K562 (cell line): ENCODE measurements around the gene RPRML. TPM values are rescaled to one million over a fixed set of nuclear protein-coding genes. Genes with fewer than 3 reads are reported as not detected.
A peak's percentile ranks its signal among the peaks of the same experiment; 100 is the strongest.

Source experiments
- DDX20 ChIP-seq: fragments of 450-650 bp; IDR thresholded peaks from 2 replicates; pipeline ENCODE4 v1.6.1; 2016; ENCODE audit warnings: missing genetic modification characterization, low read depth, mild to moderate bottlenecking, missing compliant biosample characterization, moderate library complexity
- ELF4 ChIP-seq: fragments of 450-650 bp; formaldehyde crosslinking; IDR thresholded peaks from 2 replicates; pipeline ENCODE4 v1.4.0; 2022; ENCODE audit warnings: missing genetic modification characterization
- FOXA3 ChIP-seq, 2 experiments: fragments of 450-650 bp in 1 of 2; sonication (generic) in 1 of 2; formaldehyde crosslinking; IDR thresholded peaks in 1 of 2; conservative IDR thresholded peaks in 1 of 2; 2 replicates each; pipeline versions ENCODE4 v1.4.0 to v1.8.0; 2020 to 2022; ENCODE audit warnings: mild to moderate bottlenecking in 2 of 2, missing genetic modification reagents in 1 of 2
- NELFE ChIP-seq: IDR thresholded peaks from 2 replicates; pipeline ENCODE4 v1.6.1; 2011; ENCODE audit warnings: mild to moderate bottlenecking; ENCODE audit not compliant: insufficient read depth, insufficient read length
- NR4A1 ChIP-seq, 2 experiments: fragments of 250-450 bp in 1 of 2; fragments of 450-650 bp in 1 of 2; sonication (Bioruptor Pico) in 1 of 2; IDR thresholded peaks; 2 replicates each; pipeline versions ENCODE4 v1.4.0 to v1.6.1; 2016 to 2020; ENCODE audit warnings: mild to moderate bottlenecking in 2 of 2, missing compliant biosample characterization in 1 of 2, missing genetic modification characterization in 1 of 2, moderate library complexity in 1 of 2
- OTX1 ChIP-seq: fragments of 450-650 bp; formaldehyde crosslinking; IDR thresholded peaks from 2 replicates; pipeline ENCODE4 v1.4.0; 2022; ENCODE audit warnings: mild to moderate bottlenecking
- PATZ1 ChIP-seq: fragments of 250-450 bp; sonication (Bioruptor Pico); IDR thresholded peaks from 2 replicates; pipeline ENCODE4 v1.5.0; 2020; ENCODE audit warnings: mild to moderate bottlenecking, borderline replicate concordance
- PHB2 ChIP-seq: fragments of 450-650 bp; IDR thresholded peaks from 2 replicates; pipeline ENCODE4 v1.6.1; 2017; ENCODE audit warnings: low read depth
- POLR2AphosphoS5 ChIP-seq: IDR thresholded peaks from 2 replicates; pipeline ENCODE4 v1.6.1; 2011; ENCODE audit warnings: mild to moderate bottlenecking, low read depth, low read length, moderate library complexity; ENCODE audit not compliant: control insufficient read depth, insufficient read depth
- POLR2B ChIP-seq: fragments of 450-650 bp; IDR thresholded peaks from 2 replicates; pipeline ENCODE4 v1.6.1; 2018; ENCODE audit warnings: low read depth; ENCODE audit not compliant: partially characterized antibody
- POLR2G ChIP-seq: fragments of 200-400 bp; formaldehyde crosslinking; IDR thresholded peaks from 2 replicates; pipeline ENCODE4 v1.6.1; 2017; ENCODE audit warnings: low read depth, mild to moderate bottlenecking, antibody characterized with exemption, low read length, moderate library complexity
- SIN3A ChIP-seq, 2 experiments: fragments of 150-350 bp in 1 of 2; IDR thresholded peaks; 2 replicates each; pipeline ENCODE4 v1.6.1; 2011 to 2016; ENCODE audit warnings: borderline replicate concordance in 2 of 2, low read depth in 2 of 2, low read length in 2 of 2, mild to moderate bottlenecking in 2 of 2, moderate library complexity in 2 of 2; ENCODE audit not compliant: control insufficient read depth in 1 of 2
- SRSF3 ChIP-seq: fragments of 200-400 bp; formaldehyde crosslinking; IDR thresholded peaks from 2 replicates; pipeline ENCODE4 v1.6.1; 2016; ENCODE audit warnings: mild to moderate bottlenecking, low read length, moderate library complexity; ENCODE audit not compliant: insufficient read depth
- USF2 ChIP-seq: sonication (generic); formaldehyde crosslinking; IDR thresholded peaks from 2 replicates; pipeline ENCODE4 v1.5.0; 2020; ENCODE audit warnings: missing genetic modification reagents
- ZNF274 ChIP-seq: IDR thresholded peaks from 2 replicates; pipeline ENCODE4 v1.6.1; 2011; ENCODE audit warnings: low read depth, mild to moderate bottlenecking, low read length, moderate library complexity, borderline replicate concordance
- ZNF436 ChIP-seq: fragments of 250-450, 450-650 bp; sonication (Bioruptor Pico); formaldehyde crosslinking; IDR thresholded peaks from 2 replicates; pipeline ENCODE4 v1.7.0; 2020; ENCODE audit warnings: mild to moderate bottlenecking
- polyA plus RNA-seq, 8 experiments: library from polyadenylated mRNA; depleted of rRNA in 4 of 8; stranded (reverse) in 5 of 8; unstranded in 3 of 8; fragments of >200 nt; fragmentation: Nextera tagmentation in 2 of 8; fragmentation: Illumina TruSeq in 1 of 8; extraction: Ambion mirVana in 2 of 8; extraction: Trizol in 1 of 8; gene quantifications; 2 replicates each; pipeline versions ENCODE4 v1.2.1 to v1.2.3, GENCODE V29; 2011 to 2014; ENCODE audit warnings: inconsistent platforms in 1 of 8, missing spikeins in 1 of 8
- total RNA-seq, 7 experiments: library from RNA; depleted of rRNA in 6 of 7; stranded (reverse); fragments of >200 nt in 6 of 7; fragmentation: Illumina TruSeq in 2 of 7; extraction: Trizol in 2 of 7; gene quantifications; 2 replicates each; pipeline versions ENCODE4 v1.2.1 to v1.2.3, GENCODE V29; 2011 to 2021; ENCODE audit warnings: low replicate concordance in 1 of 7

RPRML gene
- total and polyA plus RNA-seq, 9 of the 15 experiments (the other 6 are each of a cell fraction or from before 2014, with no cell fraction given): not detected

- no peak for TF ChIP-seq NR4A1 (CRISPR knock-in tag; IDR thresholded peaks at IDR 0.05)
- TF ChIP-seq NR4A1 (tag; IDR thresholded peaks at IDR 0.05): no peak
- TF ChIP-seq ZNF436 (CRISPR knock-in tag): no peak
- peak; percentile 53 for TF ChIP-seq POLR2B
- no peak for TF ChIP-seq SIN3A (IDR thresholded peaks at IDR 0.05; ENCODE audit: borderline replicate concordance in 2 of 2, control insufficient read depth in 1 of 2, low read depth in 2 of 2, low read length in 2 of 2)
- peak; percentile 31; the same call in 1 of the 2 replicates for TF ChIP-seq POLR2AphosphoS5
- TF ChIP-seq OTX1: 0 out of 2 replicates have a peak, but pooled peaks have one; percentile 19
- no peak for TF ChIP-seq DDX20 (tag)
- TF ChIP-seq PATZ1 (CRISPR knock-in tag): no peak
- TF ChIP-seq SRSF3: no peak
- TF ChIP-seq FOXA3 (CRISPR knock-in tag; conservative IDR thresholded peaks at IDR 0.05 in 1 of 2, IDR thresholded peaks at IDR 0.05 in 1 of 2): 0 out of 4 replicates have a peak, but pooled peaks of 1 of the 2 experiments have one; percentile 55
- TF ChIP-seq PHB2: no peak
- TF ChIP-seq NELFE: no peak
- 0 out of 2 replicates have a peak, but pooled peaks have one; percentile 7 for TF ChIP-seq ELF4 (CRISPR knock-in tag)
- no peak for TF ChIP-seq ZNF274
- TF ChIP-seq POLR2G: 0 out of 2 replicates have a peak, but pooled peaks have one; percentile 27
- TF ChIP-seq USF2 (CRISPR knock-in tag): no peak
Measured at GRCh38 chr17:46944931-46945330, 34.1 kb downstream of the RPRML start (continued).
